HPDE6-E6E7 (cell line): Measurements from ENCODE around the gene MEI4.
"Not testable (repeated sequence)": the region's sequence is repeated elsewhere in the genome, so short reads cannot be mapped to it uniquely, and the experiment has no call there.

Source experiments
- DNase-seq: peaks from one replicate; pipeline ENCODE4 v3.0.0; 2011; ENCODE audit warnings: missing footprints; ENCODE audit errors: extremely low spot score

The MEI4 gene

GRCh38 chr6:77652739-77653138 is at the start of gene MEI4:
Gene MEI4 (plus strand): TSS chr6:77653039. CDS start chr6:77690672, 37,633 bp downstream.
- DNase-seq: no peak

GRCh38 chr6:77604476-77604875 is 48.4 kb upstream of the MEI4 start:
- no peak for DNase-seq

GRCh38 chr6:77607004-77607403 is 45.8 kb upstream of the MEI4 start:
- no peak for DNase-seq

GRCh38 chr6:77609106-77609505 is 43.7 kb upstream of the MEI4 start:
- no peak for DNase-seq

- no peak for DNase-seq
Measured at GRCh38 chr6:77619114-77619513, 33.7 kb upstream of the MEI4 start.

- peak; percentile 12 for DNase-seq
Measured at GRCh38 chr6:77620278-77620882, 32.5 kb upstream of the MEI4 start.

- DNase-seq: no peak
Measured at GRCh38 chr6:77624515-77624914, 28.3 kb upstream of the MEI4 start.

GRCh38 chr6:77626426-77626825 is 26.4 kb upstream of the MEI4 start:
- no peak for DNase-seq

GRCh38 chr6:77630014-77630413 is 22.8 kb upstream of the MEI4 start:
- no peak for DNase-seq

- DNase-seq: no peak
Measured at GRCh38 chr6:77633471-77633870, 19.4 kb upstream of the MEI4 start.

GRCh38 chr6:77633993-77634715 is 18.7 kb upstream of the MEI4 start:
- DNase-seq: no peak

GRCh38 chr6:77638129-77638830 is 14.6 kb upstream of the MEI4 start:
- no peak for DNase-seq

GRCh38 chr6:77644102-77644705 is 8.6 kb upstream of the MEI4 start:
- no peak for DNase-seq

GRCh38 chr6:77650098-77650663 is 2.7 kb upstream of the MEI4 start:
- no peak for DNase-seq

GRCh38 chr6:77653816-77654215 is 977 bp downstream of the MEI4 start:
- DNase-seq: no peak

- not testable (repeated sequence) for DNase-seq
Measured at GRCh38 chr6:77655035-77655434, 2.2 kb downstream of the MEI4 start.

- DNase-seq: no peak
Measured at GRCh38 chr6:77656999-77657764, 4.3 kb downstream of the MEI4 start.

- no peak for DNase-seq
Measured at GRCh38 chr6:77666340-77666739, 13.5 kb downstream of the MEI4 start.

GRCh38 chr6:77666846-77667245 is 14.0 kb downstream of the MEI4 start:
- DNase-seq: no peak

- DNase-seq: no peak
Measured at GRCh38 chr6:77669913-77670312, 17.1 kb downstream of the MEI4 start.

- no peak for DNase-seq
Measured at GRCh38 chr6:77674211-77674610, 21.4 kb downstream of the MEI4 start.
